SK-N-SH treated with all-trans-retinoic acid at 6 μM for 48 hours (cell line): ENCODE measurements around the gene G3BP2.
A peak's percentile ranks its signal among the peaks of the same experiment; 100 is the strongest.

ENCODE experiments used
- ATAC-seq: fragments of 200-7000 bp; cut with Tn5 transposase; 3 replicates; pipeline ENCODE4 v1.9.1; 2020; ENCODE audit warnings: mild to moderate bottlenecking, moderate library complexity
- ARNTL ChIP-seq: fragments of 450-650 bp; formaldehyde crosslinking; IDR thresholded peaks from 2 replicates; pipeline ENCODE4 v1.5.0; 2020; ENCODE audit warnings: low read depth, mild to moderate bottlenecking, moderate library complexity, borderline replicate concordance
- BACH2 ChIP-seq: fragments of 250-450 bp; sonication (Bioruptor Pico); IDR thresholded peaks from 2 replicates; pipeline ENCODE4 v1.9.0; 2021; ENCODE audit warnings: mild to moderate bottlenecking, borderline replicate concordance
- CREB5 ChIP-seq: fragments of 250-450 bp; sonication (Bioruptor Pico); IDR thresholded peaks from 2 replicates; pipeline ENCODE4 v1.5.1; 2020; ENCODE audit warnings: low read depth, mild to moderate bottlenecking, moderate library complexity
- CSDC2 ChIP-seq: fragments of 250-450 bp; sonication (Bioruptor Pico); IDR thresholded peaks from 2 replicates; pipeline ENCODE4 v1.5.0; 2020; ENCODE audit warnings: mild to moderate bottlenecking, moderate library complexity
- CSRNP3 ChIP-seq: fragments of 250-450 bp; sonication (Bioruptor Pico); IDR thresholded peaks from 2 replicates; pipeline ENCODE4 v1.5.1; 2021; ENCODE audit warnings: mild to moderate bottlenecking, moderate library complexity
- ESRRG ChIP-seq: fragments of 250-450 bp; sonication (Bioruptor Pico); IDR thresholded peaks from 2 replicates; pipeline ENCODE4 v1.6.1; 2021; ENCODE audit warnings: mild to moderate bottlenecking
- GLIS3 ChIP-seq: fragments of 250-450 bp; sonication (Bioruptor Pico); IDR thresholded peaks from 2 replicates; pipeline ENCODE4 v1.5.0; 2020; ENCODE audit warnings: mild to moderate bottlenecking, moderate library complexity
- ISL1 ChIP-seq: fragments of 250-450 bp; sonication (Bioruptor Pico); IDR thresholded peaks from 2 replicates; pipeline ENCODE4 v2.1.2; 2022; ENCODE audit warnings: mild to moderate bottlenecking, moderate library complexity
- OSR1 ChIP-seq: fragments of 250-450 bp; sonication (Bioruptor Pico); IDR thresholded peaks from 2 replicates; pipeline ENCODE4 v1.8.0; 2022; ENCODE audit warnings: moderate library complexity, mild to moderate bottlenecking, inconsistent platforms
- PATZ1 ChIP-seq: fragments of 250-450 bp; sonication (Bioruptor Pico); IDR thresholded peaks from 2 replicates; pipeline ENCODE4 v1.8.0; 2020; ENCODE audit warnings: mild to moderate bottlenecking, moderate library complexity, borderline replicate concordance
- PPARA ChIP-seq: fragments of 250-450 bp; sonication (Bioruptor Pico); IDR thresholded peaks from 2 replicates; pipeline ENCODE4 v1.5.0; 2020; ENCODE audit warnings: mild to moderate bottlenecking, borderline replicate concordance
- RARB ChIP-seq: fragments of 250-450 bp; sonication (Bioruptor Pico); IDR thresholded peaks from 2 replicates; pipeline ENCODE4 v1.8.0; 2021; ENCODE audit warnings: mild to moderate bottlenecking, moderate library complexity
- SNAI2 ChIP-seq: fragments of 250-450 bp; sonication (Bioruptor Pico); IDR thresholded peaks from 2 replicates; pipeline ENCODE4 v1.5.0; 2020; ENCODE audit warnings: mild to moderate bottlenecking, moderate library complexity
- TCF4 ChIP-seq: fragments of 250-450 bp; sonication (Bioruptor Pico); IDR thresholded peaks from 2 replicates; pipeline ENCODE4 v1.8.0; 2021; ENCODE audit warnings: mild to moderate bottlenecking, moderate library complexity, borderline replicate concordance
- TOX ChIP-seq: fragments of 250-450 bp; sonication (Bioruptor Pico); IDR thresholded peaks from 2 replicates; pipeline ENCODE4 v1.8.0; 2021; ENCODE audit warnings: mild to moderate bottlenecking, moderate library complexity, borderline replicate concordance
- TSHZ2 ChIP-seq: fragments of 250-450 bp; sonication (Bioruptor Pico); IDR thresholded peaks from 2 replicates; pipeline ENCODE4 v1.5.0; 2020; ENCODE audit warnings: mild to moderate bottlenecking, moderate library complexity
- ZC3H10 ChIP-seq: fragments of 250-450 bp; sonication (Bioruptor Pico); IDR thresholded peaks from 2 replicates; pipeline ENCODE4 v1.5.1; 2021; ENCODE audit warnings: mild to moderate bottlenecking, moderate library complexity
- ZFP3 ChIP-seq: fragments of 250-450 bp; sonication (Bioruptor Pico); IDR thresholded peaks from 2 replicates; pipeline ENCODE4 v1.5.0; 2020; ENCODE audit warnings: mild to moderate bottlenecking, moderate library complexity
- ZFP30 ChIP-seq: fragments of 450-650 bp; formaldehyde crosslinking; IDR thresholded peaks from 2 replicates; pipeline ENCODE4 v1.5.0; 2022; ENCODE audit warnings: mild to moderate bottlenecking, moderate library complexity
- ZNF565 ChIP-seq: fragments of 450-650 bp; formaldehyde crosslinking; conservative IDR thresholded peaks from 2 replicates; pipeline ENCODE4 v1.5.0; 2020; ENCODE audit warnings: low read depth, mild to moderate bottlenecking, moderate library complexity
- ZNF70 ChIP-seq: fragments of 450-650 bp; formaldehyde crosslinking; IDR thresholded peaks from 2 replicates; pipeline ENCODE4 v1.5.0; 2020; ENCODE audit warnings: mild to moderate bottlenecking, moderate library complexity
- ZNF8 ChIP-seq: fragments of 450-650 bp; formaldehyde crosslinking; IDR thresholded peaks from 2 replicates; pipeline ENCODE4 v1.5.0; 2020; ENCODE audit warnings: mild to moderate bottlenecking, moderate library complexity

Gene G3BP2

GRCh38 chr4:75653845-75654503, 19.2 kb downstream of the G3BP2 start:
- peak; percentile 90 for ATAC-seq
- TF ChIP-seq ARNTL (no peak), ZC3H10 (no peak), SNAI2 (CRISPR knock-in tag) (no peak), RARB (CRISPR knock-in tag) (no peak), ZNF8 (CRISPR knock-in tag) (no peak), PATZ1 (CRISPR knock-in tag) (no peak), PPARA (CRISPR knock-in tag) (no peak), GLIS3 (no peak), TCF4 (CRISPR knock-in tag) (no peak), ZNF70 (CRISPR knock-in tag) (no peak), TSHZ2 (CRISPR knock-in tag) (no peak)

- ATAC-seq: no peak
- TF ChIP-seq BACH2 (CRISPR knock-in tag): no peak
- TF ChIP-seq ZFP30: no peak
- no peak for TF ChIP-seq ISL1 (CRISPR knock-in tag)
- no peak for TF ChIP-seq ZNF70 (CRISPR knock-in tag)
- no peak for TF ChIP-seq PPARA (CRISPR knock-in tag)
- no peak for TF ChIP-seq ZFP3
- TF ChIP-seq RARB (CRISPR knock-in tag): no peak
- TF ChIP-seq ZC3H10: no peak
- TF ChIP-seq CSDC2 (CRISPR knock-in tag): no peak
- TF ChIP-seq CSRNP3 (CRISPR knock-in tag): no peak
- no peak for TF ChIP-seq TOX (CRISPR knock-in tag)
- no peak for TF ChIP-seq GLIS3
These were observed 29.1 kb downstream of the G3BP2 start for GRCh38 chr4:75644095-75644494.

- no peak for ATAC-seq
- TF ChIP-seq ZNF70 (CRISPR knock-in tag) (no peak), GLIS3 (no peak), ISL1 (CRISPR knock-in tag) (no peak), ESRRG (CRISPR knock-in tag) (no peak), RARB (CRISPR knock-in tag) (no peak), ZC3H10 (no peak)
These were observed 29.6 kb downstream of the G3BP2 start for GRCh38 chr4:75643651-75644050.

- no peak for ATAC-seq
- TF ChIP-seq ARNTL: no peak
- no peak for TF ChIP-seq OSR1 (CRISPR knock-in tag)
- TF ChIP-seq BACH2 (CRISPR knock-in tag): no peak
- TF ChIP-seq ZFP30: no peak
- no peak for TF ChIP-seq PATZ1 (CRISPR knock-in tag)
- TF ChIP-seq ZFP3: no peak
- TF ChIP-seq CREB5: no peak
- no peak for TF ChIP-seq ZNF70 (CRISPR knock-in tag)
- no peak for TF ChIP-seq TOX (CRISPR knock-in tag)
- TF ChIP-seq ZNF565 (CRISPR knock-in tag): no peak
- TF ChIP-seq TSHZ2 (CRISPR knock-in tag): no peak
- no peak for TF ChIP-seq SNAI2 (CRISPR knock-in tag)
- TF ChIP-seq CSDC2 (CRISPR knock-in tag): no peak
- no peak for TF ChIP-seq TCF4 (CRISPR knock-in tag)
These were observed 34.0 kb downstream of the G3BP2 start for GRCh38 chr4:75639124-75639695.
